NCI-H2227 (cell line): Measurements from ENCODE around the gene CHAF1A.

ENCODE experiments used
- DNase-seq: peaks from one replicate; lab custom pipeline; 2025; ENCODE audit not compliant: unreplicated experiment; lab: John Stamatoyannopoulos, UW

The CHAF1A gene, protein sequence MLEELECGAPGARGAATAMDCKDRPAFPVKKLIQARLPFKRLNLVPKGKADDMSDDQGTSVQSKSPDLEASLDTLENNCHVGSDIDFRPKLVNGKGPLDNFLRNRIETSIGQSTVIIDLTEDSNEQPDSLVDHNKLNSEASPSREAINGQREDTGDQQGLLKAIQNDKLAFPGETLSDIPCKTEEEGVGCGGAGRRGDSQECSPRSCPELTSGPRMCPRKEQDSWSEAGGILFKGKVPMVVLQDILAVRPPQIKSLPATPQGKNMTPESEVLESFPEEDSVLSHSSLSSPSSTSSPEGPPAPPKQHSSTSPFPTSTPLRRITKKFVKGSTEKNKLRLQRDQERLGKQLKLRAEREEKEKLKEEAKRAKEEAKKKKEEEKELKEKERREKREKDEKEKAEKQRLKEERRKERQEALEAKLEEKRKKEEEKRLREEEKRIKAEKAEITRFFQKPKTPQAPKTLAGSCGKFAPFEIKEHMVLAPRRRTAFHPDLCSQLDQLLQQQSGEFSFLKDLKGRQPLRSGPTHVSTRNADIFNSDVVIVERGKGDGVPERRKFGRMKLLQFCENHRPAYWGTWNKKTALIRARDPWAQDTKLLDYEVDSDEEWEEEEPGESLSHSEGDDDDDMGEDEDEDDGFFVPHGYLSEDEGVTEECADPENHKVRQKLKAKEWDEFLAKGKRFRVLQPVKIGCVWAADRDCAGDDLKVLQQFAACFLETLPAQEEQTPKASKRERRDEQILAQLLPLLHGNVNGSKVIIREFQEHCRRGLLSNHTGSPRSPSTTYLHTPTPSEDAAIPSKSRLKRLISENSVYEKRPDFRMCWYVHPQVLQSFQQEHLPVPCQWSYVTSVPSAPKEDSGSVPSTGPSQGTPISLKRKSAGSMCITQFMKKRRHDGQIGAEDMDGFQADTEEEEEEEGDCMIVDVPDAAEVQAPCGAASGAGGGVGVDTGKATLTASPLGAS

DNA sequence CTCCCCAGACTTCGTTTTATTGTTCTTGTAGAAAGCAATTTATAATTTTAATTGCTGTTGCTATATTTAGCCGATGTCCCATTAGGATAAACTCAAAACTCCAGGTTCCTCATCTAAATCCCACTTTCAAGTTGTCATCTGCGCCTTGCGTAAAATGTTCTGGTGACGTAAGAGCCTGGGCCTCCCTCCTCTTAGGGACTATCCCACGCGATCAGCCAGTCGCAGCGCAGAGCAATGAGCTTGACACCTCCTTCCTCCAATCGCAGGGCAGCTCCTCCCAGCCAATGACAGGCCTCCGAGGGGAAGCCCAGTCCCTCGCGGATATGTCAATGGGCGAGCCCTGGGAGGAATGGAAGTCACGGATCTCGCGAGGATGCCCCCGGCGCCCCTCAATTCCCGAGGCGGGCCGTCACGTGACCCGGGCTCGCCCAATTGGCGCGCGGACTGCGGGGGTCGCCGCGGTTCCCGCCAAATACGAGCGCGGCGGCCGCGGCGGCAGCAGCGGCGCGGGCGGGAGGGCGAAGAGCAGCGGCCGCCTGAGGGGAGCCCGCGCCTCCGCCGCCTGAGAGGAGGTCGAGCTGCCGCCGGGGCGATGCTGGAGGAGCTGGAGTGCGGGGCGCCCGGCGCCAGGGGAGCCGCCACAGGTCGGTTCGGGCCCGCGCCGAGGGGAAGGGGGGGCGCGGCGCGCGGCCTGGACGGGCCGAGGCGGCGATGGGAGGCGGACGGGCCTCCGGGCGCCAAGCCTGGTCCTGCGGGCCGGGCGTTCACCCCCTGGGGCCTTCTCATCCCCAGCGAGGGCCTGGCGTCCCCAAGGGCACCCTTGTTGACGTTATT is at the start of gene CHAF1A:
Gene CHAF1A (plus strand): TSS at position 470 of the 834 bp plus-strand sequence. CDS start 123 bp downstream, at position 593.
- DNase-seq = peak; percentile 98

DNA sequence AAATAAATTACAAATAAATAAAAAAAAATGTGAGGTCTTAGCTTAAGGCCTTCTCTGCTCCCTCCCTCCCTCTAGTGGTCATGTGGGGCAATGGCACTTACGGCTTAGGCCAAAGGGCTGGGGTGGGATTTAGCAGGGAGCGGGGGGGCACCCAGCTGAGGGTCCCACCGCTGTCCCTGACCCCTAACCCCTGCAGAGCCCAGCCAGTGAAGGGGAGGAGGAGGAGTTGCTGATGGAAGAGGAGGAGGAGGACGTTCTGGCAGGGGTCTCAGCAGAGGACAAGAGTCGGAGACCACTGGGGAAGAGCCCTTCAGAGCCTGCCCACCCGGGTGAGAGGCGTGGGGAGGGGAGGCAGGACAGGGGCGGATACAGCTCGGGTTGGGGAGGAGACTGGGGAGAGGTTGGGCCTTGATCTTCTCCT is 49.7 kb upstream of the CHAF1A start:
- DNase-seq = peak; percentile 72

DNA sequence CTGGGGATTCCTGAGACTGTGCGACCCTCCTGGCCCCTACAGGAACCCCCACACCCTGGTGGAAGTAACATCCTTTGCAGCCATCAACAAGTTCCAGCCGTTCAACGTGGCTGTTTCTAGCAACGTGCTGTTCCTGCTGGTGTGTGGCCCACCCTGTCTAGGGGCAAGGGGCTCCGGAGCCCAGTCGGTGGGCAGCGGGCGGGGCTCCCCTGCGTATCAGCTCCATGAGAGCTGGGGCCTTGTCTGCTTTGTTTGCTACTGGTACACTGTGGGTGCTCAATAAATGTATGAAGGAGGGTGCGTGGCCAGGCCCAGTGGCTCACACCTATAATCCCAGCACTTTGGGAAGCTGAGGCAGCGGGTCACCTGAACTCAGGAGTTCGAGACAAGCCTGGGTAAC is 48.2 kb upstream of the CHAF1A start:
- no peak for DNase-seq

- no peak for DNase-seq
Observed at GRCh38 chr19:4354897-4355296, 47.5 kb upstream of the CHAF1A start.

- no peak for DNase-seq
Observed at GRCh38 chr19:4357095-4357797, 45.2 kb upstream of the CHAF1A start.

- no peak for DNase-seq
Observed at GRCh38 chr19:4357921-4358326, 44.5 kb upstream of the CHAF1A start.

GRCh38 chr19:4358709-4359626 is 43.5 kb upstream of the CHAF1A start:
- DNase-seq = no peak

- DNase-seq = no peak
Observed at GRCh38 chr19:4359627-4360000, 42.8 kb upstream of the CHAF1A start.

DNA sequence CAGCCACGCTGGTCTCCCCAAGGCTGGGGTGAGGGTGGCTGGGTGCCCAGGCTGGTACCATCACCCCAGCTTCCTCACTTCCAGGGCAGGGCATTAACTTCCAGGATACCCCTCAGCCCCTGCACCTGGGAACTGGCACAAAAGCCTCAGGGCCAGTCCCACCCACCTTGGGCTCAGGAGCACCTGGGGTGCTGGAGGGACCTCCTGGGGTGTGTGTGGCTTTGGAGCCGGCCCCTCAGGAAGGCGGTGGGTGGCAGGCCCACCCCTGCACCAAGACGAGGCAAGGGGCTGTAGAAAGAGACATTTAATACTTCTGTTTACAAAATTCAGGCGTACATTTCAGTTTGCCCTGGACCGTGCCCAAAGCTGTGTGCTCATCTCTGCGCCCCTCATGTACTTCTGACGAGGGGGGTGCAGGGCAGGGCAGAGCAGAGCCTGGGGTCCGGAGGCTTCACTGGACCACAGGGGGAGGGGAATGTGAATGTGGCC is 42.3 kb upstream of the CHAF1A start:
- DNase-seq = no peak

- no peak for DNase-seq
Observed at GRCh38 chr19:4360641-4361151, 41.7 kb upstream of the CHAF1A start.

DNA sequence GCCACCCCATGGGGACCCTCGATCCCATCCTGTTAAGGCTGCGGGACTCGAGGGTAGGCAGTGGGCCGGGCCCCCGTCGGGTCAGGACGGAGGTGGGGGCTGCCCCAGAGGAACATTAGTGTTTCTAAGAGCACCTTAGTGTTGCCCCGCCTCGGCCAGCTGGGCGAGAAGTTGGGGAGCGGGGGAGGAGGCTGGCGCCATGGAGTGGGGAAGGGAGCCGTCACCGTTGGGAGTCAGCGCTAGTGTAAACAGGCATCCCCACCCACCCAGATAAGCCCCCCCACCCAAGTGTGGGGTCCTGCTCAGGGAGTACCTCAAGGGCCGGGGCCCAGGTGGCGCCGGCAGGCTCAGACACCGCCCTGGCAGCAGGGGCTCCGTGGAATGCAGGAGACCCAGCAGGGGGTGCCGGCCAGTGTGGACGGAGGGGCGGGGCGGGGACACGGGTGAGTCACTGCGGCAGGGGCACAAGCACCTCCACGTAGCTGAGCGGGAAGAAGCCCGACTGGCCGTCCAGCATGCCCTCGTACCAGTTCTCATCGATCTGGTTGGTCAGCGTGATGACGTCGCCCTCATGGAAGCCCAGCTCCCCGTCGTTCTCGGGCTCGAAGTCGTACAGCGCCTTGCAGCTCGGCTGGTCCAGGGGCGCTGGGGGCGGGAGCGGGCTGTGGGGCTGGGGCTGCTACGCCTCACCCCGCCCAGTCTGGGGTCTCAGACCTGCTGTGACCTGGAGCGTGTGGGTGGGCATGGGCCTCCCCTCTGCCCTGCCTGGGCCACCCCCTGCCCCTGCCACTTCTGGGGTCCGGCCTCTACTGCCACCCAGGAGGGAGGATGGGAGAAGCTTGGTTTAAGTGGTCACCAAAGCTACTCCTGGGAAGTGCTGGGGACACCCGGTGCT is 41.0 kb upstream of the CHAF1A start:
- DNase-seq = no peak

GRCh38 chr19:4362101-4362828 is 40.2 kb upstream of the CHAF1A start:
- DNase-seq = no peak

DNA sequence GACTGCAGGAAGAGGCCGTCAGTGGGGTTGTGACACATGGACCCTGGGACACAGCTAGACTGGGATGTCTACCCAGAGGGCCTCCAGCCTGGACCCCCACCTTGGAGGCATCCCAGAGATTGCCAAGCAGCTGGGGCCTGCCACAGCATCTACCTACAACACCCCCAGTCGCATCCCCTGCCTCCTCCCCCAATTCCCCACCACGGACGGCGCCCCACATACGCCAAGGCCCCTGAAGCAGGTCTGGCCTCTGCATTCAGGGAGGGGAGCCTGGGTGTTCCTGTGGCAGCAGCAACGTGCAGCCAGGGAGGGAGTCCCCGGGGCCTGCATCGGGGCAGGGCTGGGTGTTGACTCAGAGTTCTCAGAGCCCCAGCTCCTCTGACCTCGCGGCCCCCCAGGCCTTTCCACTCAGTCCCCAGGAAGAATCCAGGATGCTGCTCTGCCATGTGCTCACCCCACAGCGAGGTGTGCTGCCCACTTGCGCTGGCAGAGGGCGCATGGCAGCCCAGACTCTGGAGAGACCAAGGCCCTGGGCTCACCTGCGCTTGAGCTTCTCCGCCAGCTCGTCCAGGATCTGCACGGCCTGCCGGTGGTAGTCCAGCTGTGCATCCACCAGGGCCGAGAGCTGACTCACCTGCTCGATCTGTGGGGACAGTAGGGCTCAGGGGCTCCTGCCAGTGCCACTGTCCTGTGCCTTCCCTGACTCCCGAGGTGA is 39.5 kb upstream of the CHAF1A start:
- DNase-seq = no peak

- no peak for DNase-seq
Observed at GRCh38 chr19:4363571-4364304, 38.7 kb upstream of the CHAF1A start.

DNA sequence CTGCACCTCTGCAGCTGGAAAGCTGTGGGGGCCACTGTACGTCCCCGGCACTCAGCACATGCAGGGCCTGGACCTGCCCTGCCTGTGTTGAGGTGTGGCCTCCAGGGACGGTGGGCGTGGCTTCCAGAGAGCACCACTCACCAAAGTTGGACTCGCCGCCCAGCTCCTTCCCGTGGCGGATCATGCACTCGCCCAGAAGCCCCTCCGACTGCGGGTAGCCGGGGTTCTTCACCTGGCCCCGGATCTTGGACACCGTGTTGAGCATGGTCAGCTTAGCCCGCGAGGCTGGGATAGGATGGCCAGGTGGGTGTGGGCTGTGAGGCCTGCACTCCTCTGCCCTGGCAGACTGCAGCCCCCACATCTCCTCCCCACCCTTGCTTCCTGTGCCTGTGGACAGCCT is 37.1 kb upstream of the CHAF1A start:
- no peak for DNase-seq
